GM19351 (cell line): ENCODE data around the gene CCNB1.
A peak's percentile ranks its signal among the peaks of the same experiment; 100 is the strongest.
"Not testable (repeated sequence)": the region's sequence is repeated elsewhere in the genome, so short reads cannot be mapped to it uniquely, and the experiment has no call there.

Source experiments
- ATAC-seq: cut with Tn5 transposase; IDR thresholded peaks from one replicate; pipeline ENCODE4 v1.9.1; 2021; ENCODE audit warnings: mild to moderate bottlenecking, moderate library complexity; ENCODE audit not compliant: unreplicated experiment

Gene CCNB1

GRCh38 chr5:69181659-69182293, 14.8 kb downstream of the CCNB1 start:
- not testable (repeated sequence) for ATAC-seq

- ATAC-seq = no peak
Observed at GRCh38 chr5:69184621-69185020, 17.7 kb downstream of the CCNB1 start.

GRCh38 chr5:69187342-69187741, 20.4 kb downstream of the CCNB1 start:
- no peak for ATAC-seq

- peak; percentile 4 for ATAC-seq
Observed at GRCh38 chr5:69188811-69189161, 21.8 kb downstream of the CCNB1 start.

GRCh38 chr5:69189162-69190086, 22.5 kb downstream of the CCNB1 start, which contains the start of gene CENPH:
Gene CENPH, plus strand, starts transcription at chr5:69189583. Its CDS starts 52 bp downstream, at chr5:69189635.
- ATAC-seq = peak; percentile 92

GRCh38 chr5:69202497-69202896, 35.5 kb downstream of the CCNB1 start:
- no peak for ATAC-seq

GRCh38 chr5:69206528-69207190, 39.7 kb downstream of the CCNB1 start:
- ATAC-seq = no peak

GRCh38 chr5:69209602-69210001, 42.7 kb downstream of the CCNB1 start:
- ATAC-seq = no peak

- ATAC-seq = no peak
Observed at GRCh38 chr5:69211200-69211599, 44.2 kb downstream of the CCNB1 start.

- no peak for ATAC-seq
Observed at GRCh38 chr5:69212022-69212421, 45.1 kb downstream of the CCNB1 start.

GRCh38 chr5:69213513-69214215, 46.7 kb downstream of the CCNB1 start:
- ATAC-seq = no peak

- no peak for ATAC-seq
Observed at GRCh38 chr5:69217151-69217511, 50.2 kb downstream of the CCNB1 start.

GRCh38 chr5:69217548-69218526, 50.9 kb downstream of the CCNB1 start:
- peak; percentile 93 for ATAC-seq

GRCh38 chr5:69219939-69220338, 53.0 kb downstream of the CCNB1 start:
- ATAC-seq = no peak

GRCh38 chr5:69220371-69220770, 53.4 kb downstream of the CCNB1 start:
- ATAC-seq = not testable (repeated sequence)

GRCh38 chr5:69220833-69221232, 53.9 kb downstream of the CCNB1 start:
- ATAC-seq = not testable (repeated sequence)

GRCh38 chr5:69224520-69224919, 57.6 kb downstream of the CCNB1 start:
- ATAC-seq = no peak

GRCh38 chr5:69225860-69226259, 58.9 kb downstream of the CCNB1 start:
- ATAC-seq = no peak
